ENCODE measurements around the gene TAMM41. TPM values are rescaled to one million over a fixed set of nuclear protein-coding genes. Genes with fewer than 3 reads are reported as not detected.

The TAMM41 gene, protein sequence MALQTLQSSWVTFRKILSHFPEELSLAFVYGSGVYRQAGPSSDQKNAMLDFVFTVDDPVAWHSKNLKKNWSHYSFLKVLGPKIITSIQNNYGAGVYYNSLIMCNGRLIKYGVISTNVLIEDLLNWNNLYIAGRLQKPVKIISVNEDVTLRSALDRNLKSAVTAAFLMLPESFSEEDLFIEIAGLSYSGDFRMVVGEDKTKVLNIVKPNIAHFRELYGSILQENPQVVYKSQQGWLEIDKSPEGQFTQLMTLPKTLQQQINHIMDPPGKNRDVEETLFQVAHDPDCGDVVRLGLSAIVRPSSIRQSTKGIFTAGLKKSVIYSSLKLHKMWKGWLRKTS
- 11.3 and 11.8 TPM in 2 replicates for total RNA-seq

GRCh38 chr3:11846281-11847266, at the start of gene TAMM41:
Gene TAMM41 (minus strand): TSS chr3:11846885. CDS start chr3:11846636, 249 bp downstream.

Small RNA genes lying within 50 kb of the gene (small RNA-seq; reads per million reads assigned to genes)
- not detected for gene CYCSP12

Other genes starting within 250 kb of the TAMM41 start
- 90.4 and 155 TPM in 2 replicates for gene VGLL4, start 203.0 kb downstream of the TAMM41 start, total RNA-seq
- gene SYN2, start 157.5 kb upstream of the TAMM41 start, total RNA-seq: 0.65 and 1.1 TPM in 2 replicates